NT2/D1 (cell line): ENCODE measurements around the gene PEAK3.

Experiments used
- YY1 ChIP-seq: IDR thresholded peaks from 2 replicates; pipeline ENCODE4 v1.6.1; 2011; ENCODE audit not compliant: insufficient read length, insufficient read depth
- ZNF274 ChIP-seq: IDR thresholded peaks from 2 replicates; pipeline ENCODE4 v1.6.1; 2011; ENCODE audit warnings: mild to moderate bottlenecking, low read depth, low read length

- no peak for TF ChIP-seq YY1
- no peak for TF ChIP-seq ZNF274
These were observed 43.5 kb upstream of the PEAK3 start for GRCh38 chr19:2325281-2326046.
